DMS114 treated with DMSO at 0.1 percent for 48 hours (cell line): Measurements from ENCODE around the gene TMA16.
"Not testable (repeated sequence)": the region's sequence is repeated elsewhere in the genome, so short reads cannot be mapped to it uniquely, and the experiment has no call there.

Source experiments
- DNase-seq: peaks from one replicate; lab custom pipeline; 2025; ENCODE audit not compliant: unreplicated experiment; lab: John Stamatoyannopoulos, UW

The TMA16 gene

GRCh38 chr4:163494360-163495241 lies at the start of gene TMA16:
TSS of gene TMA16 (plus strand) at chr4:163494690. CDS start at chr4:163494802, 112 bp downstream.
- peak; percentile 78 for DNase-seq

- not testable (repeated sequence) for DNase-seq
These were observed 47.5 kb upstream of the TMA16 start for GRCh38 chr4:163447023-163447422.

GRCh38 chr4:163447481-163447880 lies 47.0 kb upstream of the TMA16 start:
- DNase-seq, result no peak

GRCh38 chr4:163448540-163449203 lies 45.8 kb upstream of the TMA16 start:
- DNase-seq, result no peak

GRCh38 chr4:163462556-163462955 lies 31.9 kb upstream of the TMA16 start:
- DNase-seq, result no peak

GRCh38 chr4:163467082-163467770 lies 27.3 kb upstream of the TMA16 start:
- DNase-seq, result no peak

GRCh38 chr4:163470391-163470790 lies 24.1 kb upstream of the TMA16 start:
- DNase-seq, result no peak

- DNase-seq, result no peak
These were observed 21.4 kb upstream of the TMA16 start for GRCh38 chr4:163473130-163473529.

GRCh38 chr4:163473576-163473975 lies 20.9 kb upstream of the TMA16 start, which contains the start of gene TKTL2:
TSS of gene TKTL2 (minus strand) at chr4:163473754. CDS start at chr4:163473734, 20 bp downstream.
- no peak for DNase-seq

GRCh38 chr4:163474027-163474426 lies 20.5 kb upstream of the TMA16 start:
- DNase-seq, result no peak

- no peak for DNase-seq
These were observed 17.6 kb upstream of the TMA16 start for GRCh38 chr4:163476761-163477438.

- DNase-seq, result no peak
These were observed 12.3 kb upstream of the TMA16 start for GRCh38 chr4:163482190-163482589.

- DNase-seq, result peak; percentile 47
These were observed 9.6 kb upstream of the TMA16 start for GRCh38 chr4:163484906-163485305.

GRCh38 chr4:163485589-163485988 lies 8.9 kb upstream of the TMA16 start:
- no peak for DNase-seq

- no peak for DNase-seq
These were observed 8.2 kb upstream of the TMA16 start for GRCh38 chr4:163486321-163486720.

- DNase-seq, result no peak
These were observed 4.6 kb upstream of the TMA16 start for GRCh38 chr4:163489929-163490328.

GRCh38 chr4:163492951-163493504 lies 1.5 kb upstream of the TMA16 start:
- DNase-seq, result no peak

- DNase-seq, result no peak
These were observed 689 bp upstream of the TMA16 start for GRCh38 chr4:163493643-163494359.

- no peak for DNase-seq
These were observed 1.4 kb downstream of the TMA16 start for GRCh38 chr4:163495900-163496299.

GRCh38 chr4:163500586-163500985 lies 6.1 kb downstream of the TMA16 start:
- no peak for DNase-seq
